COR-L47 (cell line): Measurements from ENCODE around the gene ANKRD39.

Experiments used
- DNase-seq: peaks from one replicate; lab custom pipeline; 2025; lab: John Stamatoyannopoulos, UW

ANKRD39 gene

GRCh38 chr2:96853321-96853720, 4.5 kb downstream of the ANKRD39 start:
- no peak for DNase-seq

GRCh38 chr2:96852667-96853066, 5.1 kb downstream of the ANKRD39 start:
- no peak for DNase-seq

GRCh38 chr2:96848264-96848663, 9.6 kb downstream of the ANKRD39 start:
- no peak for DNase-seq

- no peak for DNase-seq
These were observed 10.2 kb downstream of the ANKRD39 start for GRCh38 chr2:96847586-96847985.

- no peak for DNase-seq
These were observed 11.0 kb downstream of the ANKRD39 start for GRCh38 chr2:96846825-96847224.

- DNase-seq = no peak
These were observed 13.4 kb downstream of the ANKRD39 start for GRCh38 chr2:96844405-96844808.

- DNase-seq = no peak
These were observed 14.1 kb downstream of the ANKRD39 start, which contains the start of gene ANKRD23 for GRCh38 chr2:96843538-96844268. Gene ANKRD23, minus strand, starts transcription at chr2:96844021. Its CDS starts 29 bp downstream, at chr2:96843992.

- no peak for DNase-seq
These were observed 15.2 kb downstream of the ANKRD39 start for GRCh38 chr2:96842600-96842999.

- DNase-seq = no peak
These were observed 15.9 kb downstream of the ANKRD39 start for GRCh38 chr2:96841701-96842495.

- DNase-seq = no peak
These were observed 17.7 kb downstream of the ANKRD39 start for GRCh38 chr2:96839875-96840850.

GRCh38 chr2:96839293-96839874, 18.4 kb downstream of the ANKRD39 start:
- DNase-seq = no peak

GRCh38 chr2:96838345-96839292, 19.2 kb downstream of the ANKRD39 start:
- no peak for DNase-seq

GRCh38 chr2:96837575-96837974, 20.2 kb downstream of the ANKRD39 start:
- DNase-seq = no peak

- DNase-seq = no peak
These were observed 22.0 kb downstream of the ANKRD39 start for GRCh38 chr2:96835830-96836229.

- peak; percentile 91 for DNase-seq
These were observed 24.9 kb downstream of the ANKRD39 start for GRCh38 chr2:96832754-96833507.

GRCh38 chr2:96832408-96832753, 25.4 kb downstream of the ANKRD39 start:
- DNase-seq = no peak

- DNase-seq = no peak
These were observed 26.1 kb downstream of the ANKRD39 start for GRCh38 chr2:96831679-96832078.

- no peak for DNase-seq
These were observed 27.7 kb downstream of the ANKRD39 start for GRCh38 chr2:96830044-96830562.

- DNase-seq = no peak
These were observed 28.9 kb downstream of the ANKRD39 start for GRCh38 chr2:96828874-96829273.

- no peak for DNase-seq
These were observed 29.4 kb downstream of the ANKRD39 start for GRCh38 chr2:96828436-96828835.
